HepG2 (cell line): ENCODE data around the gene NAV3. TPM values are rescaled to one million over a fixed set of nuclear protein-coding genes. Genes with fewer than 3 reads are reported as not detected.

Experiments used
- FLYWCH1 ChIP-seq: sonication (generic); formaldehyde crosslinking; IDR thresholded peaks from 2 replicates; pipeline ENCODE4 v1.8.1; 2023; ENCODE audit warnings: mild to moderate bottlenecking, missing genetic modification reagents
- FOXP4 ChIP-seq: sonication (generic); formaldehyde crosslinking; IDR thresholded peaks from 2 replicates; pipeline ENCODE4 v1.4.0; 2020; ENCODE audit warnings: missing genetic modification reagents
- MEF2D ChIP-seq: sonication (generic); formaldehyde crosslinking; IDR thresholded peaks from 2 replicates; pipeline ENCODE4 v1.5.1; 2020; ENCODE audit warnings: mild to moderate bottlenecking, missing genetic modification reagents
- ZSCAN31 ChIP-seq: sonication (generic); formaldehyde crosslinking; IDR thresholded peaks from 2 replicates; pipeline ENCODE4 v1.5.0; 2020; ENCODE audit warnings: low read depth, mild to moderate bottlenecking, missing genetic modification reagents
- polyA plus RNA-seq, 8 experiments: library from polyadenylated mRNA; depleted of rRNA in 3 of 8; stranded (reverse) in 7 of 8; unstranded in 1 of 8; fragments of >200 nt; fragmentation: Illumina TruSeq in 4 of 8; extraction: Trizol in 4 of 8; gene quantifications; 2 replicates each; pipeline versions ENCODE4 v1.2.1 to v1.2.3, GENCODE V29; 2011 to 2016; ENCODE audit warnings: low read depth in 4 of 8, missing spikeins in 1 of 8, mixed read lengths in 1 of 8; ENCODE audit not compliant: insufficient read depth in 1 of 8
- total RNA-seq, 5 experiments: library from RNA; depleted of rRNA; stranded (reverse); fragments of >200 nt; fragmentation: Illumina TruSeq; extraction: Trizol; gene quantifications; 2 replicates each; pipeline ENCODE4 v1.2.3, GENCODE V29; 2016; ENCODE audit warnings: low read depth in 1 of 5
- TF ChIP-seq, protein P1 (sequence below): sonication (generic); formaldehyde crosslinking; IDR thresholded peaks from 2 replicates; pipeline ENCODE4 v1.4.0; 2020; ENCODE audit warnings: missing genetic modification reagents
- TF ChIP-seq, protein P2 (sequence below): sonication (generic); formaldehyde crosslinking; IDR thresholded peaks from 2 replicates; pipeline ENCODE4 v1.5.1; 2020; ENCODE audit warnings: missing genetic modification reagents, mild to moderate bottlenecking, borderline replicate concordance
- TF ChIP-seq, protein P3 (sequence below): sonication (generic); formaldehyde crosslinking; IDR thresholded peaks from 2 replicates; pipeline ENCODE4 v1.8.0; 2022; ENCODE audit warnings: missing genetic modification reagents, mild to moderate bottlenecking, inconsistent platforms, borderline replicate concordance

NAV3 gene
- total and polyA plus RNA-seq, 2 of the 13 experiments (the other 11 are each of a cell fraction or from before 2014, with no cell fraction given): 0.01 to 0.18 TPM

GRCh38 chr12:77845831-77846230 is 15.1 kb downstream of the NAV3 start (continued):
- TF ChIP-seq FOXP4 (CRISPR knock-in tag) (no peak), ZSCAN31 (CRISPR knock-in tag) (no peak), MEF2D (no peak), FLYWCH1 (CRISPR knock-in tag) (no peak)
- TF ChIP-seq, protein P1, sequence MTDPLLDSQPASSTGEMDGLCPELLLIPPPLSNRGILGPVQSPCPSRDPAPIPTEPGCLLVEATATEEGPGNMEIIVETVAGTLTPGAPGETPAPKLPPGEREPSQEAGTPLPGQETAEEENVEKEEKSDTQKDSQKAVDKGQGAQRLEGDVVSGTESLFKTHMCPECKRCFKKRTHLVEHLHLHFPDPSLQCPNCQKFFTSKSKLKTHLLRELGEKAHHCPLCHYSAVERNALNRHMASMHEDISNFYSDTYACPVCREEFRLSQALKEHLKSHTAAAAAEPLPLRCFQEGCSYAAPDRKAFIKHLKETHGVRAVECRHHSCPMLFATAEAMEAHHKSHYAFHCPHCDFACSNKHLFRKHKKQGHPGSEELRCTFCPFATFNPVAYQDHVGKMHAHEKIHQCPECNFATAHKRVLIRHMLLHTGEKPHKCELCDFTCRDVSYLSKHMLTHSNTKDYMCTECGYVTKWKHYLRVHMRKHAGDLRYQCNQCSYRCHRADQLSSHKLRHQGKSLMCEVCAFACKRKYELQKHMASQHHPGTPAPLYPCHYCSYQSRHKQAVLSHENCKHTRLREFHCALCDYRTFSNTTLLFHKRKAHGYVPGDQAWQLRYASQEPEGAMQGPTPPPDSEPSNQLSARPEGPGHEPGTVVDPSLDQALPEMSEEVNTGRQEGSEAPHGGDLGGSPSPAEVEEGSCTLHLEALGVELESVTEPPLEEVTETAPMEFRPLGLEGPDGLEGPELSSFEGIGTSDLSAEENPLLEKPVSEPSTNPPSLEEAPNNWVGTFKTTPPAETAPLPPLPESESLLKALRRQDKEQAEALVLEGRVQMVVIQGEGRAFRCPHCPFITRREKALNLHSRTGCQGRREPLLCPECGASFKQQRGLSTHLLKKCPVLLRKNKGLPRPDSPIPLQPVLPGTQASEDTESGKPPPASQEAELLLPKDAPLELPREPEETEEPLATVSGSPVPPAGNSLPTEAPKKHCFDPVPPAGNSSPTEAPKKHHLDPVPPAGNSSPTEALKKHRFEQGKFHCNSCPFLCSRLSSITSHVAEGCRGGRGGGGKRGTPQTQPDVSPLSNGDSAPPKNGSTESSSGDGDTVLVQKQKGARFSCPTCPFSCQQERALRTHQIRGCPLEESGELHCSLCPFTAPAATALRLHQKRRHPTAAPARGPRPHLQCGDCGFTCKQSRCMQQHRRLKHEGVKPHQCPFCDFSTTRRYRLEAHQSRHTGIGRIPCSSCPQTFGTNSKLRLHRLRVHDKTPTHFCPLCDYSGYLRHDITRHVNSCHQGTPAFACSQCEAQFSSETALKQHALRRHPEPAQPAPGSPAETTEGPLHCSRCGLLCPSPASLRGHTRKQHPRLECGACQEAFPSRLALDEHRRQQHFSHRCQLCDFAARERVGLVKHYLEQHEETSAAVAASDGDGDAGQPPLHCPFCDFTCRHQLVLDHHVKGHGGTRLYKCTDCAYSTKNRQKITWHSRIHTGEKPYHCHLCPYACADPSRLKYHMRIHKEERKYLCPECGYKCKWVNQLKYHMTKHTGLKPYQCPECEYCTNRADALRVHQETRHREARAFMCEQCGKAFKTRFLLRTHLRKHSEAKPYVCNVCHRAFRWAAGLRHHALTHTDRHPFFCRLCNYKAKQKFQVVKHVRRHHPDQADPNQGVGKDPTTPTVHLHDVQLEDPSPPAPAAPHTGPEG (CRISPR knock-in tag): no peak
- TF ChIP-seq, protein P2, sequence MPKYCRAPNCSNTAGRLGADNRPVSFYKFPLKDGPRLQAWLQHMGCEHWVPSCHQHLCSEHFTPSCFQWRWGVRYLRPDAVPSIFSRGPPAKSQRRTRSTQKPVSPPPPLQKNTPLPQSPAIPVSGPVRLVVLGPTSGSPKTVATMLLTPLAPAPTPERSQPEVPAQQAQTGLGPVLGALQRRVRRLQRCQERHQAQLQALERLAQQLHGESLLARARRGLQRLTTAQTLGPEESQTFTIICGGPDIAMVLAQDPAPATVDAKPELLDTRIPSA (CRISPR knock-in tag): no peak
- TF ChIP-seq, protein P3, sequence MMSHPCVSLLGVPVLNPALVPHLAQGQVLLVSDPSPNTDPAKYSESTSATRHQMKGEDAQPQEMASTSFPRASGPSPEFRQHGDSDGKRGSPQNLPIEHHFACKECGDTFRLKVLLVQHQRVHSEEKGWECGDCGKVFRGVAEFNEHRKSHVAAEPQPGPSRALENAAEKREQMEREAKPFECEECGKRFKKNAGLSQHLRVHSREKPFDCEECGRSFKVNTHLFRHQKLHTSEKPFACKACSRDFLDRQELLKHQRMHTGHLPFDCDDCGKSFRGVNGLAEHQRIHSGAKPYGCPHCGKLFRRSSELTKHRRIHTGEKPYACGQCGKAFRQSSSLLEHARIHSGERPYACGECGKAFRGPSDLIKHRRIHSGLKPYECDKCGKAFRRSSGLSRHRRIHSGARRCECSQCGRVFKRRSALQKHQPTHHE (CRISPR knock-in tag): no peak
